HepG2 (cell line): ENCODE data around the gene APBB1IP. TPM values are rescaled to one million over a fixed set of nuclear protein-coding genes. Genes with fewer than 3 reads are reported as not detected.

Experiments used
- ATAC-seq: fragments of 200-7000 bp; cut with Tn5 transposase; 3 replicates; pipeline ENCODE4 v1.9.1; 2020; ENCODE audit warnings: mild to moderate bottlenecking, moderate library complexity
- BruUV-seq: library from RNA; stranded (reverse); fragments of 400-500 nt; replicated peaks from 2 replicates; lab custom pipeline; 2021; lab: Mats Ljungman, UMichigan
- CTCF ChIA-PET: fragments of 300-600 bp; formaldehyde crosslinking; extraction: SDS; loops from one replicate; lab custom pipeline; 2021; ENCODE audit warnings: low total read pairs, inconsistent platforms, low intra/inter-chr PET ratio; lab: Yijun Ruan, JAX
- POLR2A ChIA-PET: fragments of 350-600 bp; sonication (Branson Sonifier 250); formaldehyde crosslinking; loops from one replicate; lab custom pipeline; 2020; ENCODE audit warnings: antibody characterized with exemption, inconsistent platforms; lab: Yijun Ruan, JAX
- DNase-seq: peaks from one replicate; pipeline ENCODE4 v3.0.0-alpha.2; 2015; ENCODE audit warnings: low spot score
- FAIRE-seq: peaks from 3 replicates; lab custom pipeline; 2011; peaks lifted over from hg19 to GRCh38; lab: Jason Lieb, UNC
- H2AFZ ChIP-seq: one replicate; pipeline ENCODE4 v1.6.1; 2011; ENCODE audit warnings: low read length, inconsistent platforms
- H3K27ac ChIP-seq: fragments of 300-600 bp; 3 replicates; pipeline ENCODE4 v1.8.0; 2011; ENCODE audit warnings: mixed run types, mild to moderate bottlenecking, mixed read lengths, low read length, inconsistent platforms; ENCODE audit not compliant: insufficient read depth; ENCODE audit errors: extremely low read length
- H3K27me3 ChIP-seq, 2 experiments: fragments of 200-600 bp in 1 of 2; 2 replicates in 1 of 2; 3 replicates in 1 of 2; pipeline versions ENCODE4 v1.6.0 to v1.8.0; 2011; ENCODE audit warnings: low read length in 2 of 2, mild to moderate bottlenecking in 2 of 2, moderate library complexity in 2 of 2, inconsistent platforms in 1 of 2; ENCODE audit not compliant: insufficient read depth in 2 of 2, control insufficient read depth in 1 of 2
- H3K36me3 ChIP-seq, 2 experiments: fragments of 200-600 bp in 1 of 2; replicated peaks in 1 of 2; 2 replicates in 1 of 2; 3 replicates in 1 of 2; pipeline versions ENCODE4 v1.5.1 to v1.8.0; 2011; ENCODE audit warnings: low read length in 2 of 2, inconsistent platforms in 1 of 2; ENCODE audit not compliant: insufficient read depth in 2 of 2, control insufficient read depth in 1 of 2
- H3K4me1 ChIP-seq: 2 replicates; pipeline ENCODE4 v1.5.1; 2012; ENCODE audit warnings: low read length, inconsistent platforms; ENCODE audit not compliant: insufficient read depth
- H3K4me2 ChIP-seq: 2 replicates; pipeline ENCODE4 v1.6.0; 2011; ENCODE audit warnings: low read depth, low read length, inconsistent platforms
- H3K4me3 ChIP-seq, 3 experiments: fragments of 200-600 bp in 1 of 3; sonication (generic), shearing (Covaris generic) in 1 of 3; replicated peaks in 1 of 3; 2 replicates each; pipeline ENCODE4 v1.5.1; 2011 to 2016; ENCODE audit warnings: low read length in 3 of 3, inconsistent platforms in 2 of 3, low read depth in 2 of 3, mild to moderate bottlenecking in 2 of 3, control low read depth in 1 of 3, mixed read lengths in 1 of 3; ENCODE audit not compliant: insufficient read depth in 1 of 3
- H3K79me2 ChIP-seq: one replicate; pipeline ENCODE4 v1.6.1; 2011; ENCODE audit warnings: low read length, inconsistent platforms; ENCODE audit not compliant: insufficient read depth
- H3K9ac ChIP-seq: 2 replicates; pipeline ENCODE4 v1.6.0; 2011; ENCODE audit warnings: mild to moderate bottlenecking, low read depth, low read length, inconsistent platforms; ENCODE audit not compliant: insufficient read depth
- H3K9me3 ChIP-seq: 2 replicates; pipeline ENCODE4 v1.5.1; 2012; ENCODE audit warnings: mild to moderate bottlenecking, low read length
- H4K20me1 ChIP-seq: 2 replicates; pipeline ENCODE4 v1.6.0; 2011; ENCODE audit warnings: inconsistent platforms, mild to moderate bottlenecking, low read length, moderate library complexity; ENCODE audit not compliant: insufficient read depth
- CEBPG ChIP-seq: IDR thresholded peaks from 2 replicates; pipeline ENCODE4 v1.6.1; 2016
- GATAD1 ChIP-seq: IDR thresholded peaks from 2 replicates; pipeline ENCODE4 v1.6.1; 2016; ENCODE audit warnings: missing genetic modification reagents, missing compliant biosample characterization
- GFI1 ChIP-seq: sonication (generic); formaldehyde crosslinking; IDR thresholded peaks from 2 replicates; pipeline ENCODE4 v1.5.0; 2020; ENCODE audit warnings: missing genetic modification reagents, mild to moderate bottlenecking, borderline replicate concordance
- HNF1B ChIP-seq: sonication (generic); formaldehyde crosslinking; IDR thresholded peaks from 2 replicates; pipeline ENCODE4 v1.5.1; 2020; ENCODE audit warnings: mild to moderate bottlenecking, moderate library complexity, missing genetic modification reagents
- MTA3 ChIP-seq: sonication (generic); formaldehyde crosslinking; IDR thresholded peaks from 2 replicates; pipeline ENCODE4 v1.4.0; 2020; ENCODE audit warnings: missing genetic modification reagents
- SIN3A ChIP-seq: IDR thresholded peaks from 2 replicates; pipeline ENCODE4 v1.6.1; 2011; ENCODE audit warnings: low read depth, mild to moderate bottlenecking, control low read depth, low read length, borderline replicate concordance
- SIX1 ChIP-seq: sonication (generic); formaldehyde crosslinking; IDR thresholded peaks from 2 replicates; pipeline ENCODE4 v1.4.0; 2020; ENCODE audit warnings: missing genetic modification reagents, borderline replicate concordance
- SRY ChIP-seq: sonication (generic); formaldehyde crosslinking; IDR thresholded peaks from 2 replicates; pipeline ENCODE4 v1.8.0; 2022; ENCODE audit warnings: mild to moderate bottlenecking, missing genetic modification reagents
- YY1 ChIP-seq: IDR thresholded peaks from 2 replicates; pipeline ENCODE4 v1.6.1; 2011; ENCODE audit warnings: low read length, low read depth, moderate library complexity, mild to moderate bottlenecking; ENCODE audit not compliant: insufficient read depth, insufficient replicate concordance
- ZNF205 ChIP-seq: IDR thresholded peaks from 2 replicates; pipeline ENCODE4 v1.6.1; 2018; ENCODE audit warnings: missing biosample characterization, missing genetic modification reagents
- ZNF44 ChIP-seq: sonication (generic); formaldehyde crosslinking; IDR thresholded peaks from 2 replicates; pipeline ENCODE4 v1.5.1; 2020; ENCODE audit warnings: mild to moderate bottlenecking, missing genetic modification reagents
- ZNF501 ChIP-seq: sonication (generic); formaldehyde crosslinking; IDR thresholded peaks from 2 replicates; pipeline ENCODE4 v1.5.1; 2020; ENCODE audit warnings: mild to moderate bottlenecking, moderate library complexity, missing genetic modification reagents
- WGBS: methylation state at CpG from one replicate; pipeline ENCODE4 v1.1.6; 2017; ENCODE audit warnings: low lambda C conversion rate; 5-methylcytosine and 5-hydroxymethylcytosine counted together
- in situ Hi-C: cut with HindIII; loops from 2 replicates; pipeline ENCODE4 v1.10.0; 2017; ENCODE audit warnings: low pct_unique_long_range_greater_than_20kb; ENCODE audit not compliant: extremely low pct_ligation_motif_present
- intact Hi-C: fragments of 100-400 bp; cut with micrococcal nuclease; formaldehyde crosslinking; loops from one replicate; pipeline ENCODE4 v1.10.0; 2022; ENCODE audit not compliant: unreplicated experiment
- polyA plus RNA-seq, 8 experiments: library from polyadenylated mRNA; depleted of rRNA in 3 of 8; stranded (reverse) in 7 of 8; unstranded in 1 of 8; fragments of >200 nt; fragmentation: Illumina TruSeq in 4 of 8; extraction: Trizol in 4 of 8; gene quantifications; 2 replicates each; pipeline versions ENCODE4 v1.2.1 to v1.2.3, GENCODE V29; 2011 to 2016; ENCODE audit warnings: low read depth in 4 of 8, missing spikeins in 1 of 8, mixed read lengths in 1 of 8; ENCODE audit not compliant: insufficient read depth in 1 of 8
- total RNA-seq, 5 experiments: library from RNA; depleted of rRNA; stranded (reverse); fragments of >200 nt; fragmentation: Illumina TruSeq; extraction: Trizol; gene quantifications; 2 replicates each; pipeline ENCODE4 v1.2.3, GENCODE V29; 2016; ENCODE audit warnings: low read depth in 1 of 5
- TF ChIP-seq, protein P1 (sequence below): IDR thresholded peaks from 2 replicates; pipeline ENCODE4 v1.6.1; 2016; ENCODE audit warnings: missing genetic modification reagents, missing compliant biosample characterization
- TF ChIP-seq, protein P2 (sequence below): sonication (generic); formaldehyde crosslinking; IDR thresholded peaks from 2 replicates; pipeline ENCODE4 v1.5.0; 2020; ENCODE audit warnings: mild to moderate bottlenecking, missing genetic modification reagents, borderline replicate concordance

The APBB1IP gene
- total and polyA plus RNA-seq, 2 of the 13 experiments (the other 11 are each of a cell fraction or from before 2014, with no cell fraction given) = 0.08 TPM; not detected in 1

DNA sequence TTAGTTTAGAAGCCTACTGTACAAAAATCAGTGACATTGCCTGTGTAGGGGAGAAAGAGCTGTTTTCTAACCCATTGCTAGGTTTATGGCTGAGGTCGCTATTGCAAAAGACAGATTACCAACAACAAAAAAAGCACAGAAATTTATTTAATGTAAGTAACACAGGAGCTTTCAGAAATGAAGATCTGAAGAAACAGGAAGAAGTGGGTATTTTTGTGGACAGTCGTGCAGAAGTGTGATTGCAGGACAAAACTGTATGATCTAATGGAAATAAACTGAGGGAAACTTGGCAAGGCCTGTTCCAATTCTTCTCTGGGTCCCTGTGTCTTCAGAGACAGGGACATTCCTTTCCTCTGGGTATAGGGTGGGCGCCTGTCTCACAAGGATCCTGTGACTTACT is 87.4 kb downstream of the APBB1IP start:
- in situ Hi-C loops (no loop called here), intact Hi-C loops (no loop called here)
- Histone ChIP-seq H3K27me3 (no peaks in the 10 kb centered on the region; a peak in 1 of 5 replicates), H3K4me2 (no peak overlapping the region), H3K9me3 (no peaks in the 10 kb centered on the region), H3K27ac (no peak overlapping the region), H4K20me1 (no peaks in the 10 kb centered on the region), H3K9ac (no peak overlapping the region), H3K4me3 (no peak overlapping the region), H3K4me1 (no peaks in the 10 kb centered on the region), H3K79me2 (no peaks in the 10 kb centered on the region), H2AFZ (no peak overlapping the region), H3K36me3 (no peaks in the 10 kb centered on the region)
- FAIRE-seq (no peak), ATAC-seq (no peak), DNase-seq (no peak)
- 0% methylated on average over 3 of the region's 3 CpGs for WGBS
- CTCF ChIA-PET = no interaction called here
- BruUV-seq = no TSS peak
- TF ChIP-seq ZNF501 (CRISPR knock-in tag) (no peak), CEBPG (no peak), ZNF205 (CRISPR knock-in tag) (no peak), SIX1 (CRISPR knock-in tag) (no peak), HNF1B (CRISPR knock-in tag) (no peak), SIN3A (no peak), SRY (CRISPR knock-in tag) (no peak)
- POLR2A ChIA-PET = no interaction called here

DNA sequence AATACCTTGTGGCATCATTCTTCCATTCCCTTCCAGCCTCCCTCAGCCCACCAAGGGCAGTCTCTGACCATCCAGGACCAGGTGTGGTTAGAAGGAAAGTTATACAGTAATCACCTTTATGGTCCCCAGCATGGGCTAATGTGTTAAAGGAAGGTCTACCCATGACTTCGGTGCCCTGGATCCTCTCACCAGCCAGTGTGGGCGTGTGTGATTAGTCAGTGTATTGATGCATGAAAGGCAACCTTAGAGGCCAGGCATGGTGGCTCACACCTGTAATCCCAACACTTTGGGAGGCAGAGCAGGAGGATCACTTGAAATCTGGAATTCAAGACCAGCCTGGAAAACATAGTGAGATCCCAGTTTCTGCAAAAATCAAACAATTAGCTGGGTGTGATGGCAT is 88.9 kb downstream of the APBB1IP start:
- ChIA-PET CTCF (no interaction called here), POLR2A (no interaction called here)
- H2AFZ ChIP-seq = no peak overlapping the region
- 43% methylated on average over 2 of the region's 2 CpGs for WGBS
- intact Hi-C loops (no loop called here), in situ Hi-C loops (no loop called here)
- BruUV-seq = no TSS peak
- DNase-seq (no peak), ATAC-seq (no peak), FAIRE-seq (no peak)
- no peaks in the 10 kb centered on the region for H4K20me1 ChIP-seq
- no peaks in the 10 kb centered on the region for H3K4me1 ChIP-seq
- no peaks in the 10 kb centered on the region for H3K79me2 ChIP-seq
- no peaks in the 10 kb centered on the region for H3K9me3 ChIP-seq
- H3K27me3 ChIP-seq = no peaks in the 10 kb centered on the region; a peak in 1 of 5 replicates
- H3K27ac ChIP-seq = no peak overlapping the region
- no peak overlapping the region for H3K9ac ChIP-seq
- H3K4me2 ChIP-seq = no peak overlapping the region
- no peak overlapping the region for H3K4me3 ChIP-seq
- no peaks in the 10 kb centered on the region for H3K36me3 ChIP-seq
- no peak for TF ChIP-seq YY1
- TF ChIP-seq ZNF44 (CRISPR knock-in tag) = no peak
- no peak for TF ChIP-seq GATAD1 (CRISPR knock-in tag)
- TF ChIP-seq, protein P1, sequence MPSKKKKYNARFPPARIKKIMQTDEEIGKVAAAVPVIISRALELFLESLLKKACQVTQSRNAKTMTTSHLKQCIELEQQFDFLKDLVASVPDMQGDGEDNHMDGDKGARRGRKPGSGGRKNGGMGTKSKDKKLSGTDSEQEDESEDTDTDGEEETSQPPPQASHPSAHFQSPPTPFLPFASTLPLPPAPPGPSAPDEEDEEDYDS (CRISPR knock-in tag) = no peak
- TF ChIP-seq, protein P2, sequence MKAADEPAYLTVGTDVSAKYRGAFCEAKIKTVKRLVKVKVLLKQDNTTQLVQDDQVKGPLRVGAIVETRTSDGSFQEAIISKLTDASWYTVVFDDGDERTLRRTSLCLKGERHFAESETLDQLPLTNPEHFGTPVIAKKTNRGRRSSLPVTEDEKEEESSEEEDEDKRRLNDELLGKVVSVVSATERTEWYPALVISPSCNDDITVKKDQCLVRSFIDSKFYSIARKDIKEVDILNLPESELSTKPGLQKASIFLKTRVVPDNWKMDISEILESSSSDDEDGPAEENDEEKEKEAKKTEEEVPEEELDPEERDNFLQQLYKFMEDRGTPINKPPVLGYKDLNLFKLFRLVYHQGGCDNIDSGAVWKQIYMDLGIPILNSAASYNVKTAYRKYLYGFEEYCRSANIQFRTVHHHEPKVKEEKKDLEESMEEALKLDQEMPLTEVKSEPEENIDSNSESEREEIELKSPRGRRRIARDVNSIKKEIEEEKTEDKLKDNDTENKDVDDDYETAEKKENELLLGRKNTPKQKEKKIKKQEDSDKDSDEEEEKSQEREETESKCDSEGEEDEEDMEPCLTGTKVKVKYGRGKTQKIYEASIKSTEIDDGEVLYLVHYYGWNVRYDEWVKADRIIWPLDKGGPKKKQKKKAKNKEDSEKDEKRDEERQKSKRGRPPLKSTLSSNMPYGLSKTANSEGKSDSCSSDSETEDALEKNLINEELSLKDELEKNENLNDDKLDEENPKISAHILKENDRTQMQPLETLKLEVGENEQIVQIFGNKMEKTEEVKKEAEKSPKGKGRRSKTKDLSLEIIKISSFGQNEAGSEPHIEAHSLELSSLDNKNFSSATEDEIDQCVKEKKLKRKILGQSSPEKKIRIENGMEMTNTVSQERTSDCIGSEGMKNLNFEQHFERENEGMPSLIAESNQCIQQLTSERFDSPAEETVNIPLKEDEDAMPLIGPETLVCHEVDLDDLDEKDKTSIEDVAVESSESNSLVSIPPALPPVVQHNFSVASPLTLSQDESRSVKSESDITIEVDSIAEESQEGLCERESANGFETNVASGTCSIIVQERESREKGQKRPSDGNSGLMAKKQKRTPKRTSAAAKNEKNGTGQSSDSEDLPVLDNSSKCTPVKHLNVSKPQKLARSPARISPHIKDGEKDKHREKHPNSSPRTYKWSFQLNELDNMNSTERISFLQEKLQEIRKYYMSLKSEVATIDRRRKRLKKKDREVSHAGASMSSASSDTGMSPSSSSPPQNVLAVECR (CRISPR knock-in tag) = no peak
- TF ChIP-seq MTA3 (CRISPR knock-in tag) = no peak
- TF ChIP-seq SIN3A = no peak
- TF ChIP-seq GFI1 = no peak
